NCI-H2107 treated with DMSO at 0.1 percent for 48 hours (cell line): ENCODE data around the gene BCL6.
"Not testable (repeated sequence)": the region's sequence is repeated elsewhere in the genome, so short reads cannot be mapped to it uniquely, and the experiment has no call there.

Experiments
- DNase-seq: peaks from one replicate; lab custom pipeline; 2025; ENCODE audit not compliant: unreplicated experiment; lab: John Stamatoyannopoulos, UW

The BCL6 gene

DNA sequence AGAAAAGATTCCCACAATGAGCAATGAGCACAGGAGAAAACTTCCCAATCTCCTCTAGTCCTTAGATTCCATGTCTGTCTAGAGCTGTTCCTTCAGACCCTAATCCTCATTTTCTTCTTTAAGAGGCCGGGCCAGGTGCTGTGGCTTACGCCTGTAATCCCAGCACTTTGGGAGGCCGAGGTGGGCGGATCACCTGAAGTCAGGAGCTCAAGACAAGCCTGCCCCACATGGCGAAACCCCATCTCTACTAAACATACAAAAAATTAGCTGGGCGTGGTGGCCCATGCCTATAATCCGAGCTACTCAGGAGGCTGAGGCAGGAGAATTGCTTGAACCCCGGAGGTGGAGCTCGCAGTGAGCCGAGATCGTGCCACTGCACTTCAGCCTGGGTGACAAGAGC, 63.5 kb downstream of the BCL6 start:
- not testable (repeated sequence) for DNase-seq

GRCh38 chr3:187679638-187680396, 65.5 kb downstream of the BCL6 start:
- DNase-seq = peak; percentile 84

- peak; percentile 80 for DNase-seq
Observed at GRCh38 chr3:187678726-187679268, 66.5 kb downstream of the BCL6 start.

DNA sequence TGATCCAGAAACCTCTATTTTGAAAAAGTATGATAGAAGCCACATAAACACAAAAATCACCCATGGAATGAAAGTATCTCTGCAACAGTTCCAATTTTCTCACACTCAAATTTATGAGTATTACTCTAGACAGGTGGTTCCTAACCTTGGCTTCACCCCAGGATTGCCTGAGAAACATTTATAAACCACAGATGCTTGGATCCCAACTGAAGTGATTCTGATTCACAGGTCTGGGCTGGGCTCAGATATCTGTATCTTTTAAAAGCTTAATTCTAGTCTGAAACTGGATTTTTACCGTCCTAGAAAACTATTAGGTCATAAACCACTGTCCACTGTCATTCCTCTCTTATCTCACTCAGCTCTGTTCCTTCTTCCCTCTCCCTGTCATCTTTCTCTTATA, 67.7 kb downstream of the BCL6 start:
- no peak for DNase-seq

GRCh38 chr3:187673012-187673411, 72.3 kb downstream of the BCL6 start:
- no peak for DNase-seq
